ENCODE results near the gene EFNA1. TPM values are rescaled to one million over a fixed set of nuclear protein-coding genes. Genes with fewer than 3 reads are reported as not detected.
A peak's percentile ranks its signal among the peaks of the same experiment; 100 is the strongest.

Gene EFNA1
- total and polyA plus RNA-seq, 2 of the 13 experiments (the other 11 are each of a cell fraction or from before 2014, with no cell fraction given): 81.8 to 874 TPM

DNA sequence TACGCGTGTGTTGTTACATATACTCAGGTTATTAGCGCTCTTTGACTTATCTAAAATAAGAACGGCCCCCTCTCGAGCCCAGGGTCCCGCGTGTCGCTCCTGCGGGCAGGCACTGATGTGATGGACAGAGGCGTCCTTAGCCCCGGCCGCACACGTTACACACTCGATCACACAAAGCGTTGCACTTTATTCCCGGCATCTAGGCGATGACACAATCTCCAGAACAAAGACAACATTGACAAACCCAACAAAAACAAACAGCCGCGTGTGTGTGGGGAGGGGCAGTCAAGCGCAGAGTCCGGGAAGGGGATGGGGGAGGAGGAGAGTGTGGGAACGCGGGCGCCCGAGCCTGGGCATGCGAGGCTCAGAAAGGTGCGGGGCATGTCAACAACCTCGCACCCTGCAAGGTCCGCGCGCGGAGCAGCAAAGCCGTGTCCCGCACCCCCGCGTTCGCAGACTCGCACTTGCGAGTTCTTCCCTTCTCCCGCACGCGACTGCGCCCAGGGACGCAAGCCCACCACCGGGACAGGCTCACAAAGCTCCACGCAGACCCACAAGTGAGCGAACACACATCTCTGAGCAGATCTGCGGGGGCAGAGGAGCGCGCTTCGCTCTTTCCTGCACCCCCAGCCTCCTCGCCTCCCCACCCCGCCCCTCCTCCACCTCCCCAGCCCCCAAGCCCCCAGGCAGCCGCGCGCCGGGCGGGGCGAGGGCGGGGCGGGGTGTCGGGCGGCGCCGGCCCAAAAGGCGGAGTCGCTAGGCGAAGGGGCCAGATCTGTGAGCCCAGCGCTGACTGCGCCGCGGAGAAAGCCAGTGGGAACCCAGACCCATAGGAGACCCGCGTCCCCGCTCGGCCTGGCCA lies at the start of gene EFNA1 (continued):
- TF ChIP-seq ZNF367 (CRISPR knock-in tag; IDR thresholded peaks at IDR 0.05; ENCODE audit: borderline replicate concordance): no peak; the same call in 1 of the 2 replicates
- peak; percentile 13; the same call in 1 of the 2 replicates for TF ChIP-seq TSC22D2 (CRISPR knock-in tag; IDR thresholded peaks at IDR 0.05; ENCODE audit: borderline replicate concordance)
- peak; percentile 97 for TF ChIP-seq TGIF2 (CRISPR knock-in tag; IDR thresholded peaks at IDR 0.05)
- peak; percentile 72 for TF ChIP-seq ISL2 (CRISPR knock-in tag; IDR thresholded peaks at IDR 0.05)
- TF ChIP-seq, protein P1, sequence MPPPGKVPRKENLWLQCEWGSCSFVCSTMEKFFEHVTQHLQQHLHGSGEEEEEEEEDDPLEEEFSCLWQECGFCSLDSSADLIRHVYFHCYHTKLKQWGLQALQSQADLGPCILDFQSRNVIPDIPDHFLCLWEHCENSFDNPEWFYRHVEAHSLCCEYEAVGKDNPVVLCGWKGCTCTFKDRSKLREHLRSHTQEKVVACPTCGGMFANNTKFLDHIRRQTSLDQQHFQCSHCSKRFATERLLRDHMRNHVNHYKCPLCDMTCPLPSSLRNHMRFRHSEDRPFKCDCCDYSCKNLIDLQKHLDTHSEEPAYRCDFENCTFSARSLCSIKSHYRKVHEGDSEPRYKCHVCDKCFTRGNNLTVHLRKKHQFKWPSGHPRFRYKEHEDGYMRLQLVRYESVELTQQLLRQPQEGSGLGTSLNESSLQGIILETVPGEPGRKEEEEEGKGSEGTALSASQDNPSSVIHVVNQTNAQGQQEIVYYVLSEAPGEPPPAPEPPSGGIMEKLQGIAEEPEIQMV (CRISPR knock-in tag; IDR thresholded peaks at IDR 0.05; ENCODE audit: low read depth): peak; percentile 66; the same call in 1 of the 2 replicates
- TF ChIP-seq, protein P2, sequence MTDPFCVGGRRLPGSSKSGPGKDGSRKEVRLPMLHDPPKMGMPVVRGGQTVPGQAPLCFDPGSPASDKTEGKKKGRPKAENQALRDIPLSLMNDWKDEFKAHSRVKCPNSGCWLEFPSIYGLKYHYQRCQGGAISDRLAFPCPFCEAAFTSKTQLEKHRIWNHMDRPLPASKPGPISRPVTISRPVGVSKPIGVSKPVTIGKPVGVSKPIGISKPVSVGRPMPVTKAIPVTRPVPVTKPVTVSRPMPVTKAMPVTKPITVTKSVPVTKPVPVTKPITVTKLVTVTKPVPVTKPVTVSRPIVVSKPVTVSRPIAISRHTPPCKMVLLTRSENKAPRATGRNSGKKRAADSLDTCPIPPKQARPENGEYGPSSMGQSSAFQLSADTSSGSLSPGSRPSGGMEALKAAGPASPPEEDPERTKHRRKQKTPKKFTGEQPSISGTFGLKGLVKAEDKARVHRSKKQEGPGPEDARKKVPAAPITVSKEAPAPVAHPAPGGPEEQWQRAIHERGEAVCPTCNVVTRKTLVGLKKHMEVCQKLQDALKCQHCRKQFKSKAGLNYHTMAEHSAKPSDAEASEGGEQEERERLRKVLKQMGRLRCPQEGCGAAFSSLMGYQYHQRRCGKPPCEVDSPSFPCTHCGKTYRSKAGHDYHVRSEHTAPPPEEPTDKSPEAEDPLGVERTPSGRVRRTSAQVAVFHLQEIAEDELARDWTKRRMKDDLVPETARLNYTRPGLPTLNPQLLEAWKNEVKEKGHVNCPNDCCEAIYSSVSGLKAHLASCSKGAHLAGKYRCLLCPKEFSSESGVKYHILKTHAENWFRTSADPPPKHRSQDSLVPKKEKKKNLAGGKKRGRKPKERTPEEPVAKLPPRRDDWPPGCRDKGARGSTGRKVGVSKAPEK (CRISPR knock-in tag; IDR thresholded peaks at IDR 0.05; ENCODE audit: borderline replicate concordance): no peak
- TF ChIP-seq SMC3 (IDR thresholded peaks at IDR 0.05; ENCODE audit: low read length): peak; percentile 31; the same call in 1 of the 2 replicates
- TF ChIP-seq, protein P3, sequence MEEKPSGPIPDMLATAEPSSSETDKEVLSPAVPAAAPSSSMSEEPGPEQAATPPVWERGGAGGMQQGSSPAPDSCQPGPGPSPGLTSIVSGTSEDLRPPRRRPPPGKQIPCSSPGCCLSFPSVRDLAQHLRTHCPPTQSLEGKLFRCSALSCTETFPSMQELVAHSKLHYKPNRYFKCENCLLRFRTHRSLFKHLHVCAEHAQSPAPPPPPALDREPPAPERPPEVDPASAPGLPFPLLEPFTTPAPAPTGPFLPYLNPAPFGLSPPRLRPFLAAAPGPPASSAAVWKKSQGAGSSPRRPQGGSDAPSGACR (CRISPR knock-in tag; IDR thresholded peaks at IDR 0.05): no peak; the same call in 1 of the 2 replicates
- TF ChIP-seq ZBTB38 (CRISPR knock-in tag; IDR thresholded peaks at IDR 0.05): no peak; the same call in 1 of the 2 replicates
- TF ChIP-seq EP300 (IDR thresholded peaks at IDR 0.05; ENCODE audit: low read depth in 2 of 2, low read length in 2 of 2): peak; percentile 96 to 99
- peak; percentile 97 for TF ChIP-seq EP300 (CRISPR knock-in tag; IDR thresholded peaks at IDR 0.05; ENCODE audit: borderline replicate concordance)
- TF ChIP-seq HNRNPH1 (optimal IDR thresholded peaks at IDR 0.05; ENCODE audit: low read depth, low read length): no peak
- TF ChIP-seq ZNF484 (CRISPR knock-in tag; IDR thresholded peaks at IDR 0.05; ENCODE audit: borderline replicate concordance, low read depth): no peak; the same call in 1 of the 2 replicates
- TF ChIP-seq FOSL2 (CRISPR knock-in tag; IDR thresholded peaks at IDR 0.05): peak; percentile 81
- TF ChIP-seq ZMYM2 (CRISPR knock-in tag; IDR thresholded peaks at IDR 0.05): peak; percentile 63; the same call in 1 of the 2 replicates
- peak; percentile 14; the same call in 1 of the 2 replicates for TF ChIP-seq ZNF431 (CRISPR knock-in tag; IDR thresholded peaks at IDR 0.05; ENCODE audit: borderline replicate concordance, low read depth)
- no peak; the same call in 1 of the 2 replicates for TF ChIP-seq ZSCAN29 (CRISPR knock-in tag; conservative IDR thresholded peaks at IDR 0.05)
- TF ChIP-seq SETDB1 (CRISPR knock-in tag; IDR thresholded peaks at IDR 0.05; ENCODE audit: borderline replicate concordance): no peak
- no peak for TF ChIP-seq ISX (CRISPR knock-in tag; conservative IDR thresholded peaks at IDR 0.05)
- TF ChIP-seq, protein P4, sequence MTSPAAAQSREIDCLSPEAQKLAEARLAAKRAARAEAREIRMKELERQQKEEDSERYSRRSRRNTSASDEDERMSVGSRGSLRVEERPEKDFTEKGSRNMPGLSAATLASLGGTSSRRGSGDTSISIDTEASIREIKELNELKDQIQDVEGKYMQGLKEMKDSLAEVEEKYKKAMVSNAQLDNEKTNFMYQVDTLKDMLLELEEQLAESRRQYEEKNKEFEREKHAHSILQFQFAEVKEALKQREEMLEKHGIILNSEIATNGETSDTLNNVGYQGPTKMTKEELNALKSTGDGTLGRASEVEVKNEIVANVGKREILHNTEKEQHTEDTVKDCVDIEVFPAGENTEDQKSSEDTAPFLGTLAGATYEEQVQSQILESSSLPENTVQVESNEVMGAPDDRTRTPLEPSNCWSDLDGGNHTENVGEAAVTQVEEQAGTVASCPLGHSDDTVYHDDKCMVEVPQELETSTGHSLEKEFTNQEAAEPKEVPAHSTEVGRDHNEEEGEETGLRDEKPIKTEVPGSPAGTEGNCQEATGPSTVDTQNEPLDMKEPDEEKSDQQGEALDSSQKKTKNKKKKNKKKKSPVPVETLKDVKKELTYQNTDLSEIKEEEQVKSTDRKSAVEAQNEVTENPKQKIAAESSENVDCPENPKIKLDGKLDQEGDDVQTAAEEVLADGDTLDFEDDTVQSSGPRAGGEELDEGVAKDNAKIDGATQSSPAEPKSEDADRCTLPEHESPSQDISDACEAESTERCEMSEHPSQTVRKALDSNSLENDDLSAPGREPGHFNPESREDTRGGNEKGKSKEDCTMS (CRISPR knock-in tag; conservative IDR thresholded peaks at IDR 0.05): 0 out of 2 replicates have a peak, but pooled peaks have one; percentile 23

All from HepG2 (cell line).